Hematopoietic multipotent progenitor cell treated with erythropoietin and hydrocortisone succinate and interleukin-3 and kit ligand, for 6 days (in vitro differentiated cells): ENCODE data around the gene EPHB1.
"Not testable (repeated sequence)": the region's sequence is repeated elsewhere in the genome, so short reads cannot be mapped to it uniquely, and the experiment has no call there.

Source experiments
- DNase-seq: peaks from one replicate; pipeline ENCODE4 v3.0.0-alpha.2; 2015

The EPHB1 gene

DNA sequence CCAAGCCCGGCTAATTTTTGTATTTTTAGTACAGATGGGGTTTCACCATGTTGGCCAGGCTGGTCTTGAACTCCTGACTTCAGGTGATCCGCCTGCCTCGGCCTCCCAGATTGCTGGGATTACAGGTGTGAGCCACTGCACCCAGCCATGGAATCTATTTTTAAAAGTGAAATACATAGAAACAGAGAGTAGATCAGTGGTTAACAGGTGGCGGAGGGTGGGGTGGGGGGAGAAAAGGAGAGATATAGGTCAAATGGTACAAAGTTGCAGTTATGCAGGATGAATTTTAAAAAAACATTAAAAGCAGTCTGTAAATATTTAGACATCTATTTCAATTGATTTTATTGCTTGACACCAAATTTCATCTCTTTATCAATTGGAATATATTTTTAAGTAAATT is 6.8 kb upstream of the EPHB1 start:
- not testable (repeated sequence) for DNase-seq

GRCh38 chr3:134790065-134790464 is 5.0 kb upstream of the EPHB1 start:
- no peak for DNase-seq

DNA sequence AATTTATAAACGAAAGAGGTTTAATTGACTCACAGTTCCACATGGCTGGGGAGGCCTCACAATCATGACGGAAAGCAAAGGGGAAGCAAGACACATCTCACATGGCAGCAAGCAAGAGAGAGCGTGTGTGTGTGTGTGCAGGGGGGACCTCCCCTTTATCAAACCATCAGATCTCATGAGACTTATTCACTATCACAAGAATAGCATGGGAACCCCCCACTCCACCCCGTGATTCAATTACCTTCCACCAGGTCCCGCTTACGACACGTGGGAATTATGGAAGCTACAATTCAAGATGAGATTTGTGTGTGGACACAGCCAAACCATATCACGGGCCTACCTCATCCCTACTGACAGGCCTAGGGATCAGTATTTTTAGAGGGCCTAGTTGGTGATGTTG is 3.1 kb upstream of the EPHB1 start:
- no peak for DNase-seq

DNA sequence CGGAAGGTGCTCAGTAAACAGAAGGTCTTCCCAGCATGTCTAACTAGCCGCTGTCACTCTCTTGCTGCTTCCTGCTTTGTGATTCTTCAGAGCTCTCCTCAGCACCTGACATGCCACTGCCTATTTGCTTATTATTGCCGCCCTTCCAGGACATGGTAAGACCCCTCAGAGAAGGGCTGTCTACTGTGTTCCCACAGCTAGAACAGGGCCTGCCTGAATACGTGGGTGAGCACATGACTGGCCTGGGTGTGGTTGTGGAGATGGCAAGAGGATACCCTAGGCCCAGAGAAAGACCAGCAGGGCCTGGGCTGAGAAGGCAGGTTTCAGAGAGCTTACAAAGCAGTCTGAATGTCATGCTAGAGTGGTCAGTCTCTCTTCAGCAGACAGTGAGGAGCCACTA is 2.4 kb upstream of the EPHB1 start:
- no peak for DNase-seq

DNA sequence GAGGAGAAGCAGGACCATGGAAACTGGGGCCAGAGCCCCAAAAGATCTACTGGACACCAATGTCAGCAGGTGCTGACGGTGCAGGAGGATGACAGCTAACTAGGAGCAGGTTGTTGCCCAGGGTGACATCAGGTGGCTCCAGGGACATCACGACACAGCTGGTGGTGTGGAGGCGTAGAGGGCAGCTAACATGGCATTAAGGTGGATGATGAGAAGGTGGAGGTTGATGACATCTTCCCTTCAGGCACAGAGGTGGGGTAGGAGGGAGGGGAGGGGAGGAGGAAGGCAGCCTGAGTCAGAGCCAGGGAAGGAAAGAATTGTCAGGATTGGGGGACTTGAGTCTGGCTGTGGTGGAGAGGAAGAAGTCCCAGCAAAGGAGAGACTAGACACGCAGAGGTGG is 1.5 kb upstream of the EPHB1 start:
- no peak for DNase-seq

GRCh38 chr3:134794323-134794722 is 737 bp upstream of the EPHB1 start:
- no peak for DNase-seq

GRCh38 chr3:134795746-134796280 is 753 bp downstream of the EPHB1 start:
- no peak for DNase-seq

GRCh38 chr3:134796281-134797056 is 1.4 kb downstream of the EPHB1 start:
- no peak for DNase-seq

DNA sequence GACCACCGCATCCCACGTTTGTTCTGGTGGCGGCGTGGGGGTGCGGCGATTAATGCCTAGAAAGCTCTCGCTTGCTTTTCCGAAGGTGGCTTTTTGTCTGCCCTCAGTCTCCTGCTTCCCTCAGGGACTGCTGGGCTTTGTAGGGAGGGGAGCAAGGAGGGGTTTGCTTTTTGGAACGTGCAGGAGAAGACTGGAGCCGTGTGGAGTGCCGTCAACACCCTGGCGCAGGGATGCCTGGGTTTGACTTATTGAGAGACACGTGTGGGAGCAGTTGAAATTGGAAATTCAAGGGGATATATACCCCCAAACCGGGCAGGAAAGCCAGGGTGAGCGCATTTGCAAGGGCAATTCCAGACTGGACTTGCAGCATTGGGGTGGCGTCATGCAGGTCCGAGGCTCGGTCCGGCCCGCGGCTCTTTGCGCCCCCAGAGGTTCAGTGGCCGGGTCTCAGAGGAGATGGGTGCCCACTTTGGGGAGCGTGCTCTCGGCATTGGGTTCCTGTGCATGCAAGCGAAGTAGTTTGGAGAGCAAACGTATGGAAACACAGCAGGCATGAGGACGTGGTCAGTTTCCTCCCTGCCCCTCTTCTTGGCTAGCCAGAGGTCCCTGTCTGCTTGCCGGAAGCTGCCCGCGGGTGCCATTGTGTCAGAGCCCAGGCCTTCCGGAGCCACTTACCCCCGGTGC is 2.1 kb downstream of the EPHB1 start:
- no peak for DNase-seq

GRCh38 chr3:134797741-134798451 is 2.8 kb downstream of the EPHB1 start:
- no peak for DNase-seq

DNA sequence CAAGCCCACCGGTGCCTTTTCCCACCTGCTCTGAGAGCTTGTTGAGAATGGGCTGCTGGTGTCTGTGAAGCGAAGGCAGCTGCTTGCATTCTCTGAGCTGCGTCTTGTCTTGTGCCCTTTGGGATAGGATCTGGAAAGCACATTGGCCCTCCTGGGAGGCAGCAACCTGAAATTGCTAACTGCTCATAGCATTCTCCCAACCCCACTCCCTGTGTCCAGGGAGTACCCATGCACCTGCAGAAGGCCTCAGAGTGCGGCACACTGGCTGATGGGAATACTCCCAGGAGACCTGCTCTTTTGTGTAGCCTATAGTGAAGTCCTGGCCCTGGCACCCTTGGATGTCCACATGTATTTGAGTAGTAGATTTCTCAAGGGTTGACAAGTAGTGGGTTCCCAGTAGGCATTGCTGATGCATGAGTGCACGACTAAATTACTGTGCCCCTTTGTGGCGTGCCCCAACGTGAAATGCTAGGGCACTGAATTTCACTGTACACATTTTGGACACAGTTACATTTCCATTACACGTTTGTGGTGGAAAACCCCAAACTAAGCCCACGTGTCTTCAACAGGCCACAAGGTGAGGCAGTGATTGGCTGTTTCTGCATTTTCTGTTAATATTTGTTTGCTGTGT is 3.7 kb downstream of the EPHB1 start:
- no peak for DNase-seq

- no peak for DNase-seq
Measured at GRCh38 chr3:134799393-134799792, 4.3 kb downstream of the EPHB1 start.

DNA sequence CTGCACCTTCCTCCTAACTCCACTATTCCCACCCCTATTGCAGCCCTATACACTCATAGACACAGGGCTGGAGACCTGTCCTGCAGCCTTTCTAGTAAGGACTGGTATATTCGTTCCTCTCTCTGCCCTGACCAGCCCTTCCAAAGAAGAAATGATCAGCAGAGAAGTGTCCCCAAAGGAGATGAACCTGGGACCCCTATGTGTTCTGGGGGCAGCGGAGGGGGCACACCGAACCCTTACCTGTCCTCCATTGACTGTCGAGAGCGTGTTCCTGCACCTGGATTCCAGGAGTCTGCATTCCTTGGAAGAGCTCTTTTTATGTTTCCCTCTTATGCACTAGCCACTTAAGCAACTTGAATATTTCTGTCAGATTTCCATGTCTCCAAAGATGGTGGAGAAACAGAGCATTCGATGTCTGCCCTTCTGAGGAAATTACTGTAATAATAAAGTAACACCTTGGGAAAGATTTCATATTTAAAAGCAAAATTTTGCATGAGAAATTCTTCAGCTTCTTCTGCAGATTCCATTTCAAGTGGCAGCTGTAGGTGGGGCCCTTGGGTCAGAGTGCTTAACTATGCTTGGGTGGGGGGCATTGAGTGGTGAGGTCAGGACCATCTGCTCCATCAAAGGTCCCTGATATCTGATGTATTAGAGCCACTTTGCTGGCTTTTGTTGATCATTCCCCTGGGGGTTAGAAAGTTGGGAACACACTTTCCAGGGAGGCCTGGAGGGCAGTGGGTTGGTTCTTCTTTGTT is 6.3 kb downstream of the EPHB1 start:
- no peak for DNase-seq

DNA sequence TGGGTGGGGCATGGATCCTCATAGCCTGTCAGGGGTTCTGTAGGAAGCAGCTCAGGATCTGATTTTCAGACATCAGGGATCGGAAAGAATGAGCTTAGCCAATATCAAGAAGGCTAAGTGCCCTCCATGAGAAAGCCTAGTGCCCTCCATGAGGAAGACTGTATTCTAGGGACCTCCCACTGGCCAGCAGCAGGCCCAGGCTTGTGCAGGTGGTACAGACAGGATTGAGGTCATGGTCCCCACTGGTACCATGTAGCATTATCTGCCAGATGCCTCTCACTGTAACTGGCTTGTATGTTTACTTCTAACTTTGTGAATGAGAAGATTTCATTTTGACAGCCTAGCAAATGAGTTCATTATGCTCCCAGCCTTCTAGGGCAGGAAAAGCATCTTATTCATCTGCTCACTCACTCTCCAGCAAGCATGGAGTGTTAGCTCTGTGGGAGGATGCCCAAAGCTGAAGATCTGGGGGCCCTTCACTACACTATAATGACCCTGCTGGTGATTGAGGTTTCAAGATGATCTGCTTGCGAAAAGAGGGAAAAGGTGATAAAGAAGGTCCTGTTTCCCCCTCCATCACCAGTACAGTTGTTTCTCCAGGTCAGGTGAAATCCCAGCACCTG is 7.5 kb downstream of the EPHB1 start:
- no peak for DNase-seq

DNA sequence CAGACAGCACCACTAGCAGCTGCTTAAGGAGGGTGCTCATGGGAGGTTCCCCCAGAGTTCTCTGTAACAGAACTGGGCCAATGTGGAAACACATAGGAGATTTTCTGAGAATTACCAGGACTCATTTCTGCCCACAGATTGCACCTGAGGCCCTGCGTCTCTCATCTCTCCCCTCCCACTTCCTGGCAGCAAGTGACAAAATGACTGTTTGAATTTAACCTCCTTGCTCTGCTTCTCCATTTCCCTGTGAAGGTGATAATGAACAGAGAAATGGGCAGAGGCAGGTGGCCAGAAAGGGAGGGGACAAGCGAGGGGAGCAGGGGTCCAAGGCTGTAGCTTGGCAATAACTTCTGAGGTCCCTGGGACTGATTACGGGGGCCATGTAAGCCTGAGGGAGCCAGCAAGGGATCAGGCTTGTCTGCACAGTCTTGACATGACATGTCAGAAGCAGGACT is 8.0 kb downstream of the EPHB1 start:
- no peak for DNase-seq

DNA sequence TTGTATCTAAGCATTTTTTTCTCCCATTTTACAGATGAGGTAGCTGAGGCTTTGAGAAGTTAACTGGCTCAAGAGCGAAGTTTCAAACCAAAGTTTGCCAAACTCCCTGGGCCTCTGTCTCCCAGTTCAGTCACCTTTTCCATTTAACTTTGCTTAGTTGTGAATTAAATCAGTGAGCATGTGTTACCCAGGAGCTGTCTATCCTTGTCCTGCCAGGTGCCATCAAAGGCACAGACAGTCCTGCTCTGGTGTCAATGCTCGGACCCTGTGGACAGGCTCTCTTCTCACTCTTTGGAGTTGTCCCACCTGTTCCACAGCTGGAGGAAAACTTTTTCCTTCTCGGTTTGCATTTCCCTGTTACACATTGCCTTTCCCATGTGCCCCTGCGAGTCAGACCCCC is 8.6 kb downstream of the EPHB1 start:
- no peak for DNase-seq

GRCh38 chr3:134804508-134805480 is 9.7 kb downstream of the EPHB1 start:
- DNase-seq = no peak

GRCh38 chr3:134807189-134807588 is 12.1 kb downstream of the EPHB1 start:
- no peak for DNase-seq

DNA sequence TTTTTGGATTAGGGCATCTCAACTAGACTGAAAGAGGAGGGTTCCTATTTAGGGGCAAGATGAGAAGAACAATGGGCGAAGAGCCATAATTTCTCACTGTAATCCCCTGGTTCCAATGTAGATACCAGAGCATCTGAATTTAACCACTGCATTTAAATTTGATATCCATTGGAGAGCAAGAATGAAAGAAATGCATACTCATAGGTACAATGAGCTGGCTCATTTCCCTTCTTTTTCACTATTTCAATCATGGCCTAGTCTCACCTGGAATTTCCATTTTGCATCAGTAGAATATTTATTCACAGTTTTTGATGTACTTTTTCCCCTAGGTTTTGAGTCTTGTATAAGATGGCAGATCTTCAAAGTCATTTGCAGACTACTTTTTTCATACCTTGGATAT is 13.8 kb downstream of the EPHB1 start:
- DNase-seq = no peak

DNA sequence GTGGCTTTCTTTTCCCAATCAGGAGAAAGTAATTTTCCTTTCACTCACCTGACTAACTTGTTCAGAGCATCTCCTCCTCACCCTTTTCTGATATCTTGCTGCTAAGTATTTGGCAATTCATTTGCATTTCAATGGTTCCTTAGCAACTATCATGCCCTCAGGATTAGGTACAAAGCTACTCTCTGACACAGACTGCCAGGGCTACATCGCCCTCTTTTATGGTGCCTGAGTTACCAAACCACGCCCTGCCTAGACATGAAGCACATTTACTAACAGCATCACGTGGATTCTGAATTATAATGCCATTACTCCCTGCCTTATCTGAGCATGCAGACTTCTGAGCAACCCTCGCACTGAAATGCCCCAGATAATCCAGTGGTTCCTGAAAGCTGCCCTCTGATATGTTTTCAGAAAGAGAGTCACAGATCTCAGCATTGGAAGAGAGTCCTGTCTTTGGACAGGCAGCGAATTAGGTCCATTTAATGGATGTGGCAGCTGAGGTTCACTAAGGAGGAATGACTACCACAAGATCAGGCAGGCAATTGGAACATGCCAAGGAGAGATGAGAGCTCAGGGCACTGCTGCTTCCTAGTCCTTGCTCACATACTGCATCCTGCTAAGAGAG is 14.5 kb downstream of the EPHB1 start:
- peak; percentile 73 for DNase-seq
